K562 (cell line): ENCODE data around the gene CCNI. TPM values are rescaled to one million over a fixed set of nuclear protein-coding genes. Genes with fewer than 3 reads are reported as not detected.

Experiments
- ADNP ChIP-seq: fragments of 200-800 bp; sonication (Bioruptor generic); IDR thresholded peaks from 2 replicates; pipeline ENCODE4 v1.6.1; 2016; ENCODE audit warnings: missing genetic modification characterization, missing compliant biosample characterization
- ARID1B ChIP-seq: fragments of 450-650 bp; IDR thresholded peaks from 2 replicates; pipeline ENCODE4 v1.6.1; 2016; ENCODE audit warnings: antibody characterized with exemption, mild to moderate bottlenecking, inconsistent platforms
- ATF3 ChIP-seq, 2 experiments: fragments of 450-650 bp in 1 of 2; sonication (generic) in 1 of 2; formaldehyde crosslinking in 1 of 2; IDR thresholded peaks in 1 of 2; conservative IDR thresholded peaks in 1 of 2; 2 replicates each; pipeline versions ENCODE4 v1.6.1 to v1.8.1; 2016 to 2023; ENCODE audit warnings: mild to moderate bottlenecking in 2 of 2, moderate library complexity in 2 of 2, inconsistent platforms in 1 of 2, missing genetic modification reagents in 1 of 2
- ELK3 ChIP-seq: fragments of 450-650 bp; formaldehyde crosslinking; IDR thresholded peaks from 2 replicates; pipeline ENCODE4 v1.4.0; 2020; ENCODE audit warnings: mild to moderate bottlenecking
- ETS2 ChIP-seq: IDR thresholded peaks from 2 replicates; pipeline ENCODE4 v1.6.1; 2016; ENCODE audit warnings: borderline replicate concordance, missing genetic modification characterization, mild to moderate bottlenecking, moderate library complexity, missing compliant biosample characterization; ENCODE audit not compliant: poor library complexity, severe bottlenecking
- HMG20A ChIP-seq: fragments of 450-650 bp; formaldehyde crosslinking; conservative IDR thresholded peaks from 2 replicates; pipeline ENCODE4 v1.4.0; 2020; ENCODE audit warnings: mild to moderate bottlenecking, mixed read lengths
- LARP7 ChIP-seq: fragments of 450-650 bp; IDR thresholded peaks from 2 replicates; pipeline ENCODE4 v1.6.1; 2016
- MBD2 ChIP-seq: sonication (generic); IDR thresholded peaks from 2 replicates; pipeline ENCODE4 v1.6.1; 2016; ENCODE audit warnings: low read depth, borderline replicate concordance
- MTF1 ChIP-seq: fragments of 250-450 bp; sonication (Bioruptor Pico); IDR thresholded peaks from 2 replicates; pipeline ENCODE4 v1.9.0; 2021; ENCODE audit warnings: moderate library complexity, mild to moderate bottlenecking, inconsistent platforms, borderline replicate concordance
- NFIC ChIP-seq: fragments of 450-650 bp; IDR thresholded peaks from 2 replicates; pipeline ENCODE4 v1.6.1; 2017; ENCODE audit warnings: mild to moderate bottlenecking, inconsistent platforms
- RBM22 ChIP-seq: fragments of 200-400 bp; formaldehyde crosslinking; IDR thresholded peaks from 2 replicates; pipeline ENCODE4 v1.6.1; 2018; ENCODE audit warnings: low read length, low read depth; ENCODE audit not compliant: poor library complexity, severe bottlenecking
- SP2 ChIP-seq: IDR thresholded peaks from 2 replicates; pipeline ENCODE4 v1.6.1; 2011; ENCODE audit warnings: mild to moderate bottlenecking, low read depth, low read length, moderate library complexity; ENCODE audit not compliant: poor library complexity, severe bottlenecking; ENCODE audit errors: extremely low read depth
- TFAP4 ChIP-seq: sonication (generic); formaldehyde crosslinking; IDR thresholded peaks from 2 replicates; pipeline ENCODE4 v1.8.0; 2022; ENCODE audit warnings: missing genetic modification reagents, mild to moderate bottlenecking, moderate library complexity, borderline replicate concordance
- ZBTB1 ChIP-seq: sonication (generic); formaldehyde crosslinking; IDR thresholded peaks from 2 replicates; pipeline ENCODE4 v1.8.1; 2023; ENCODE audit warnings: missing genetic modification reagents, low read depth, mild to moderate bottlenecking, borderline replicate concordance
- ZNF407 ChIP-seq: fragments of 450-650 bp; IDR thresholded peaks from 2 replicates; pipeline ENCODE4 v1.6.1; 2016; ENCODE audit warnings: low read depth
- ZNF583 ChIP-seq: fragments of 250-450 bp; sonication (Bioruptor Pico); IDR thresholded peaks from 2 replicates; pipeline ENCODE4 v1.4.0; 2020
- ZSCAN29 ChIP-seq: fragments of 450-650 bp; IDR thresholded peaks from 2 replicates; pipeline ENCODE4 v1.6.1; 2017
- polyA plus RNA-seq, 8 experiments: library from polyadenylated mRNA; depleted of rRNA in 4 of 8; stranded (reverse) in 5 of 8; unstranded in 3 of 8; fragments of >200 nt; fragmentation: Nextera tagmentation in 2 of 8; fragmentation: Illumina TruSeq in 1 of 8; extraction: Ambion mirVana in 2 of 8; extraction: Trizol in 1 of 8; gene quantifications; 2 replicates each; pipeline versions ENCODE4 v1.2.1 to v1.2.3, GENCODE V29; 2011 to 2014; ENCODE audit warnings: inconsistent platforms in 1 of 8, missing spikeins in 1 of 8
- total RNA-seq, 7 experiments: library from RNA; depleted of rRNA in 6 of 7; stranded (reverse); fragments of >200 nt in 6 of 7; fragmentation: Illumina TruSeq in 2 of 7; extraction: Trizol in 2 of 7; gene quantifications; 2 replicates each; pipeline versions ENCODE4 v1.2.1 to v1.2.3, GENCODE V29; 2011 to 2021; ENCODE audit warnings: low replicate concordance in 1 of 7

The CCNI gene
- total and polyA plus RNA-seq, 9 of the 15 experiments (the other 6 are each of a cell fraction or from before 2014, with no cell fraction given): 43.3 to 159 (median 98.5) TPM

GRCh38 chr4:77092975-77093374 is 17.2 kb upstream of the CCNI start (continued):
- TF ChIP-seq ARID1B (0 out of 2 replicates have a peak, but pooled peaks have one; percentile 10), ZBTB1 (CRISPR knock-in tag) (no peak), TFAP4 (no peak), ETS2 (tag) (no peak), ADNP (no peak), HMG20A (CRISPR knock-in tag) (no peak), MTF1 (CRISPR knock-in tag) (no peak), RBM22 (no peak), MBD2 (no peak), ZSCAN29 (no peak), LARP7 (no peak), ZNF407 (no peak), ATF3 (IDR thresholded peaks at IDR 0.05) (0 out of 2 replicates have a peak, but pooled peaks have one; percentile 13), ATF3 (CRISPR knock-in tag; conservative IDR thresholded peaks at IDR 0.05) (no peak), ZNF583 (CRISPR knock-in tag) (peak; percentile 99), SP2 (no peak), NFIC (no peak), ELK3 (CRISPR knock-in tag) (no peak)
